ENCODE measurements around the gene ARHGDIB.

ARHGDIB gene

DNA sequence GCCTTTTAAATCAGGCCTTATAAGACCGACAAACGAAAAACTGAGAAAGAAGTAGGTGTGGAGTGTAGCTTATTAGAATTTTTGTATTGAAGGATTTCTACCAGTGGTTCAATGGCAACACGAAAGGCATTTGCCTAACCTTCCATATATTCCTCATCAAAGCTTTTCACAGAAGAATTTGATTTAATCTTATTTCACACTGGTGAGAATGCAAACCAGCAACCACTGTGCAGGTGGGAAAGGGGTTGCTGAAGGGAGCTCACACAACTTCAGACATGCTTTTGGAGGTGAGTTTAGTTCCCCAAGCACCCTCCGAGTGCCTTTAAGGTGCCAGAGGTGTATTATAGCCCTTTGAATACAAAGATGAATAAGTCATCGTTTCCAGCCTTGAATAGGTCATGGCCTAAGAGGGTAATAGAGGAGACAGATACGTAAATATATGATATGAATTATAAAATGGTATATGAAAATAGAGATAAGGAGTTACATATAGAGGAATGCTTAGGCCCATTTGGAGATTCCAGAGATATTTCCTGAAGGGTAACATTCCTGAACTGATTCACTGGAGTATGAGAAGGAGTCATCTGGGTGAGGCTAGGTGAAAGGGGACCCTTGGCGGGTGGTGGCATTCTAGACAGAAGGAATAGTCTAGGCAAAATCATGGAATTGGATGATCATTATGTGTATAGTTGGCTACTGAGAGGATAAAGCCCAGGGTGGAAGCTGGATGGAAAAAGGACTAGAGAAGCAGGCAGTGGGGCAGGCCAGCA, 29.4 kb downstream of the ARHGDIB start:
- no peaks in the 10 kb centered on the region for H3K79me1 ChIP-seq (ENCODE audit: low read length)
- no peak overlapping the region for H2AK5ac ChIP-seq (ENCODE audit: low read length)
- no peak overlapping the region for H3K4me2 ChIP-seq (ENCODE audit: low read length)
- no peaks in the 10 kb centered on the region for H3K79me2 ChIP-seq (ENCODE audit: control insufficient read depth, insufficient read depth, low read length)
- no peak overlapping the region for H2BK15ac ChIP-seq (replicated peaks; ENCODE audit: low read depth)
- no peaks in the 10 kb centered on the region for H3K27me3 ChIP-seq (ENCODE audit: insufficient read depth, low read length, poor library complexity)
- no peak overlapping the region for H3K27ac ChIP-seq (ENCODE audit: low read depth, low read length)
- WGBS (ENCODE audit: extremely low coverage, insufficient coverage, low lambda C conversion rate) = 100% methylated on average over 1 of the region's 7 CpGs
- H3K4me3 ChIP-seq (ENCODE audit: low read length) = no peak overlapping the region
- H3K4me1 ChIP-seq (ENCODE audit: control insufficient read depth, low read depth, low read length) = no peaks in the 10 kb centered on the region
- H3K23ac ChIP-seq (ENCODE audit: low read length) = no peak overlapping the region
- no peak overlapping the region for H3K56ac ChIP-seq (ENCODE audit: low read length)
- no peak overlapping the region for H3K18ac ChIP-seq (ENCODE audit: low read length)
- no peaks in the 10 kb centered on the region for H3K36me3 ChIP-seq (ENCODE audit: control insufficient read depth, insufficient read depth, low read length)
- H4K8ac ChIP-seq (ENCODE audit: low read depth, low read length) = no peak overlapping the region
- H2BK5ac ChIP-seq (ENCODE audit: low read length) = no peak overlapping the region
- H3K4ac ChIP-seq (ENCODE audit: low read depth, low read length) = no peak overlapping the region
- H2BK120ac ChIP-seq (ENCODE audit: low read depth, low read length) = no peak overlapping the region
- no peak overlapping the region for H4K5ac ChIP-seq (ENCODE audit: low read length)
- no peak overlapping the region for H3K9ac ChIP-seq (ENCODE audit: low read length)
- DNase-seq = no peak

DNA sequence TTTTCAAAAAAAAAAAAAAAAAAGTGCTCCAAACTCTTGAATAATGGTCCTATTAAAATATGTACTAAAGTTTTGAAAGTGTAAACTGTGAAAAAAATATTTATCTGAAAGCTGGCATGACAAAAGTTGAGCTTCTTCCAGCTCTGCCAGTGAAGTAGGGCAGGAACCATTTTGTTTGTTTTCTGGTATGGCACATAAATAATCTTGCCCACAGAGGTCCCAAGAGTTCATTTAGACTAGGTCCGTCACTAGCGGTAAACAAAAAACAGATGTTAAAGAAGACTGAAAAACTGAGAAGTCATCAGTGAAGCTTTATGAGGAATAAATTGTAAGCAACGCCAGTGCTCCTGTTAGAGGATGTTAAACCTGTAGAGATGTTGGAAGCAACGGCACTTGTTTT, 30.0 kb downstream of the ARHGDIB start:
- no peaks in the 10 kb centered on the region for H3K79me1 ChIP-seq (ENCODE audit: low read length)
- no peaks in the 10 kb centered on the region for H3K36me3 ChIP-seq (ENCODE audit: control insufficient read depth, insufficient read depth, low read length)
- H4K8ac ChIP-seq (ENCODE audit: low read depth, low read length) = no peak overlapping the region
- no peak overlapping the region for H3K4me3 ChIP-seq (ENCODE audit: low read length)
- no peak overlapping the region for H3K4me2 ChIP-seq (ENCODE audit: low read length)
- H3K56ac ChIP-seq (ENCODE audit: low read length) = no peak overlapping the region
- H3K27ac ChIP-seq (ENCODE audit: low read depth, low read length) = no peak overlapping the region
- no peak overlapping the region for H3K9ac ChIP-seq (ENCODE audit: low read length)
- no peak overlapping the region for H4K5ac ChIP-seq (ENCODE audit: low read length)
- no peak for DNase-seq
- no peak overlapping the region for H3K18ac ChIP-seq (ENCODE audit: low read length)
- H2AK5ac ChIP-seq (ENCODE audit: low read length) = no peak overlapping the region
- H2BK15ac ChIP-seq (replicated peaks; ENCODE audit: low read depth) = no peak overlapping the region
- no peak overlapping the region for H2BK5ac ChIP-seq (ENCODE audit: low read length)
- no peaks in the 10 kb centered on the region for H3K27me3 ChIP-seq (ENCODE audit: insufficient read depth, low read length, poor library complexity)
- WGBS (ENCODE audit: extremely low coverage, insufficient coverage, low lambda C conversion rate) = no CpG with 5 or more reads among the region's 4 CpGs
- H2BK120ac ChIP-seq (ENCODE audit: low read depth, low read length) = no peak overlapping the region
- H3K4me1 ChIP-seq (ENCODE audit: control insufficient read depth, low read depth, low read length) = no peaks in the 10 kb centered on the region
- no peak overlapping the region for H3K4ac ChIP-seq (ENCODE audit: low read depth, low read length)
- no peak overlapping the region for H3K23ac ChIP-seq (ENCODE audit: low read length)
- H3K79me2 ChIP-seq (ENCODE audit: control insufficient read depth, insufficient read depth, low read length) = no peaks in the 10 kb centered on the region

DNA sequence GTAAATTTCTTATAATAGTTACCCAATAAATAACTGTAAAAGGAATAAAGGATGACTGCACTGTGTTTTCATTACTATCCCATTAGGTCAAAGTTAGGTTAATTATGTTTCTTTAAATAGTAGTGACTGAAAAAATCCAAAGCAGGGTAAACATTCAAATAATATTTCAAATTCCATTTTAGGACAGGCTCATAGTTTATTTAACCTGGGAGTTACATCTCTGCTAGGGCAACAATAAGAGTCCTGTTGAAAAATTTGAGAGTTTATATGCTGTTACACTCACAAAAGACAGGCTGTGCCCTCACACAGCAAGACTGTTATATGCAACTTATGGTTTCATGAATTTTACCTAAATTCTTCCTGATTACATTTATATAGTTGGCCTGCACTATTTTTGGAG, 31.1 kb downstream of the ARHGDIB start:
- Histone ChIP-seq H3K56ac (ENCODE audit: low read length) (no peak overlapping the region), H3K79me1 (ENCODE audit: low read length) (no peaks in the 10 kb centered on the region), H3K4me3 (ENCODE audit: low read length) (no peak overlapping the region), H3K4me1 (ENCODE audit: control insufficient read depth, low read depth, low read length) (no peaks in the 10 kb centered on the region), H3K79me2 (ENCODE audit: control insufficient read depth, insufficient read depth, low read length) (no peaks in the 10 kb centered on the region), H4K5ac (ENCODE audit: low read length) (no peak overlapping the region), H2BK5ac (ENCODE audit: low read length) (no peak overlapping the region), H3K4ac (ENCODE audit: low read depth, low read length) (no peak overlapping the region), H3K27ac (ENCODE audit: low read depth, low read length) (no peak overlapping the region), H2AK5ac (ENCODE audit: low read length) (no peak overlapping the region), H2BK15ac (replicated peaks; ENCODE audit: low read depth) (no peak overlapping the region), H3K4me2 (ENCODE audit: low read length) (no peak overlapping the region), H2BK120ac (ENCODE audit: low read depth, low read length) (no peak overlapping the region), H3K27me3 (ENCODE audit: insufficient read depth, low read length, poor library complexity) (no peaks in the 10 kb centered on the region), H3K23ac (ENCODE audit: low read length) (no peak overlapping the region), H3K18ac (ENCODE audit: low read length) (no peak overlapping the region), H3K9ac (ENCODE audit: low read length) (no peak overlapping the region), H4K8ac (ENCODE audit: low read depth, low read length) (no peak overlapping the region), H3K36me3 (ENCODE audit: control insufficient read depth, insufficient read depth, low read length) (no peaks in the 10 kb centered on the region)
- no peak for DNase-seq

DNA sequence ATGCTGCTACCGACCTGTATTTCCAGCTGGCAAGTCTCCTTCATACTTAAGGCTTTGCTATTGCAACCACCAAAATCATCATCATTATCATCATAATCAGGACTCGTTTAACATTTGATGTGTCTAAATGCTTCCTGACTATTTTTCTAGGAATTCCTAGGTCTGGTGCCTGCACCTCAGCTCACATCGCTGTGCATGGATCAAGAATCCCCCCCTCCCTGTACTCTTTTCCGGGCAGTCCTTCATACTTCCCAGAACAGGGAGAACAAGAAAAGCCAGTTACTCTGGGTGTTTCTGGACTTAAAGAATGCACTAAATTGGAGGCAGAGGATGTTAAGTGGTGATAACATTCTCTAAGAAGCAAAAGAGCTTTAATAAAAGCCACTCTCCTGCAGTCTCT, 32.5 kb downstream of the ARHGDIB start:
- H3K23ac ChIP-seq (ENCODE audit: low read length) = no peak overlapping the region
- H3K4me1 ChIP-seq (ENCODE audit: control insufficient read depth, low read depth, low read length) = no peaks in the 10 kb centered on the region
- no peak overlapping the region for H2BK15ac ChIP-seq (replicated peaks; ENCODE audit: low read depth)
- H3K18ac ChIP-seq (ENCODE audit: low read length) = no peak overlapping the region
- H3K4ac ChIP-seq (ENCODE audit: low read depth, low read length) = no peak overlapping the region
- no peaks in the 10 kb centered on the region for H3K36me3 ChIP-seq (ENCODE audit: control insufficient read depth, insufficient read depth, low read length)
- H4K5ac ChIP-seq (ENCODE audit: low read length) = no peak overlapping the region
- H3K9ac ChIP-seq (ENCODE audit: low read length) = no peak overlapping the region
- WGBS (ENCODE audit: extremely low coverage, insufficient coverage, low lambda C conversion rate) = no CpG with 5 or more reads among the region's 4 CpGs
- no peak overlapping the region for H2BK5ac ChIP-seq (ENCODE audit: low read length)
- no peak overlapping the region for H3K56ac ChIP-seq (ENCODE audit: low read length)
- no peaks in the 10 kb centered on the region for H3K79me2 ChIP-seq (ENCODE audit: control insufficient read depth, insufficient read depth, low read length)
- H3K27me3 ChIP-seq (ENCODE audit: insufficient read depth, low read length, poor library complexity) = no peaks in the 10 kb centered on the region
- H2AK5ac ChIP-seq (ENCODE audit: low read length) = no peak overlapping the region
- no peak overlapping the region for H3K4me2 ChIP-seq (ENCODE audit: low read length)
- H3K4me3 ChIP-seq (ENCODE audit: low read length) = no peak overlapping the region
- H3K79me1 ChIP-seq (ENCODE audit: low read length) = no peaks in the 10 kb centered on the region
- H3K27ac ChIP-seq (ENCODE audit: low read depth, low read length) = no peak overlapping the region
- no peak overlapping the region for H4K8ac ChIP-seq (ENCODE audit: low read depth, low read length)
- no peak overlapping the region for H2BK120ac ChIP-seq (ENCODE audit: low read depth, low read length)
- peak; percentile 91 for DNase-seq

DNA sequence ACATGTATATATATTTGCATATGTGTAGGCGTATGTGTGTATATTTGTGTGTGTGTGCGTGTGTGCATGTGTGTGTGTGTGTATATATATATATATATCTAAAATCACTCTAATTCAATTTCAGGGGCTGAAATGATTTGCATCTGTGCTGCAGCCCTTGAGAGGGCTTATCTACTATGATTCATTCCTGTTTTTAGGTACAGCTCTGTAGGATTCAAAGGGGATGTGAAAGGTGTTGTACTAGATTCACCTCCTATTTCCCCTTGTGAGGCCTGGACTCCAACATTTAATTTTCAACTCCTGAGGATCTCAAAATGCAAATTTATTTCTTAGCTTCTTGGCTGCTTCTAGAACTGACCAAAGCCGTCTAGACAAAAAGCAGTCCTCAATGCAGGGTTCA, 34.1 kb downstream of the ARHGDIB start:
- Histone ChIP-seq H3K4me2 (ENCODE audit: low read length) (no peak overlapping the region), H3K79me1 (ENCODE audit: low read length) (no peaks in the 10 kb centered on the region), H3K27ac (ENCODE audit: low read depth, low read length) (no peak overlapping the region), H2AK5ac (ENCODE audit: low read length) (no peak overlapping the region), H3K4me3 (ENCODE audit: low read length) (no peak overlapping the region), H2BK5ac (ENCODE audit: low read length) (no peak overlapping the region), H3K79me2 (ENCODE audit: control insufficient read depth, insufficient read depth, low read length) (no peaks in the 10 kb centered on the region), H4K5ac (ENCODE audit: low read length) (no peak overlapping the region), H3K56ac (ENCODE audit: low read length) (no peak overlapping the region), H3K4me1 (ENCODE audit: control insufficient read depth, low read depth, low read length) (no peaks in the 10 kb centered on the region), H3K9ac (ENCODE audit: low read length) (no peak overlapping the region), H2BK15ac (replicated peaks; ENCODE audit: low read depth) (no peak overlapping the region), H4K8ac (ENCODE audit: low read depth, low read length) (no peak overlapping the region), H3K36me3 (ENCODE audit: control insufficient read depth, insufficient read depth, low read length) (no peaks in the 10 kb centered on the region), H3K18ac (ENCODE audit: low read length) (no peak overlapping the region), H3K27me3 (ENCODE audit: insufficient read depth, low read length, poor library complexity) (no peaks in the 10 kb centered on the region), H2BK120ac (ENCODE audit: low read depth, low read length) (no peak overlapping the region), H3K4ac (ENCODE audit: low read depth, low read length) (no peak overlapping the region), H3K23ac (ENCODE audit: low read length) (no peak overlapping the region)
- no CpG with 5 or more reads among the region's 3 CpGs for WGBS (ENCODE audit: extremely low coverage, insufficient coverage, low lambda C conversion rate)
- DNase-seq = no peak

DNA sequence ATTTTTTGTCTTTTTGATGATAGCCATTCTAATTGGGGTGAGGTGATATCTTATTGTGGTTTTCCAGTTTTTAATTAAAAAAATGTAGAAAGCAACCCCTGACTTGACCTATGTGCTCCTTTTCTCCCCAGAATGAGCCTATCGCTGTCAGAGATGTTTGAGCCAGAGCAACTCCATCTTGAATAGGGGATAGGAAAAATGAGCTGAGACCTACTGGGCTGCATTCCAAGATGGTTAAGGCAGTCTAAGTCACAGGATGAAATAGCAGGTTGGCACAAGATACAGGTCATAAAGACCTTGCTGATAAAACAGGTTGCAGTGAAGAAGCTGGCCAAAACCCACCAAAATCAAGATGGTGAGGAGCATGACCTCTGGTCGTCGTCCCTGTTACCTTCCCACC, 36.9 kb downstream of the ARHGDIB start:
- no peak for DNase-seq
- H3K27me3 ChIP-seq (ENCODE audit: insufficient read depth, low read length, poor library complexity) = no peaks in the 10 kb centered on the region
- H3K79me1 ChIP-seq (ENCODE audit: low read length) = no peaks in the 10 kb centered on the region
- H3K36me3 ChIP-seq (ENCODE audit: control insufficient read depth, insufficient read depth, low read length) = no peaks in the 10 kb centered on the region
- H3K9ac ChIP-seq (ENCODE audit: low read length) = no peak overlapping the region
- H2BK5ac ChIP-seq (ENCODE audit: low read length) = no peak overlapping the region
- H2BK120ac ChIP-seq (ENCODE audit: low read depth, low read length) = no peak overlapping the region
- no peak overlapping the region for H3K4me3 ChIP-seq (ENCODE audit: low read length)
- no peak overlapping the region for H3K23ac ChIP-seq (ENCODE audit: low read length)
- no peaks in the 10 kb centered on the region for H3K79me2 ChIP-seq (ENCODE audit: control insufficient read depth, insufficient read depth, low read length)
- H3K4me1 ChIP-seq (ENCODE audit: control insufficient read depth, low read depth, low read length) = no peaks in the 10 kb centered on the region
- H3K4ac ChIP-seq (ENCODE audit: low read depth, low read length) = no peak overlapping the region
- no peak overlapping the region for H4K8ac ChIP-seq (ENCODE audit: low read depth, low read length)
- no peak overlapping the region for H3K4me2 ChIP-seq (ENCODE audit: low read length)
- WGBS (ENCODE audit: extremely low coverage, insufficient coverage, low lambda C conversion rate) = no CpG with 5 or more reads among the region's 3 CpGs
- H3K27ac ChIP-seq (ENCODE audit: low read depth, low read length) = no peak overlapping the region
- H3K18ac ChIP-seq (ENCODE audit: low read length) = no peak overlapping the region
- H3K56ac ChIP-seq (ENCODE audit: low read length) = no peak overlapping the region
- H4K5ac ChIP-seq (ENCODE audit: low read length) = no peak overlapping the region
- no peak overlapping the region for H2AK5ac ChIP-seq (ENCODE audit: low read length)
- H2BK15ac ChIP-seq (replicated peaks; ENCODE audit: low read depth) = no peak overlapping the region

All from mesendoderm (in vitro differentiated cells).